ENCODE data around the gene SOHLH1.

GRCh38 chr9:135666534-135667462, 32.5 kb downstream of the SOHLH1 start:
- no peak for TF ChIP-seq GATA3 (IDR thresholded peaks at IDR 0.05; ENCODE audit: low read depth, low read length)
- TF ChIP-seq GATA2 (IDR thresholded peaks at IDR 0.05; ENCODE audit: low read depth, low read length) = no peak

Data from SH-SY5Y (cell line).